Measurements from ENCODE around the gene P2RY4. TPM values are rescaled to one million over a fixed set of nuclear protein-coding genes. Genes with fewer than 3 reads are reported as not detected.
"Not testable (repeated sequence)": the region's sequence is repeated elsewhere in the genome, so short reads cannot be mapped to it uniquely, and the experiment has no call there.

The P2RY4 gene
- total RNA-seq, 1 donor from 2014 or later: not detected

DNA sequence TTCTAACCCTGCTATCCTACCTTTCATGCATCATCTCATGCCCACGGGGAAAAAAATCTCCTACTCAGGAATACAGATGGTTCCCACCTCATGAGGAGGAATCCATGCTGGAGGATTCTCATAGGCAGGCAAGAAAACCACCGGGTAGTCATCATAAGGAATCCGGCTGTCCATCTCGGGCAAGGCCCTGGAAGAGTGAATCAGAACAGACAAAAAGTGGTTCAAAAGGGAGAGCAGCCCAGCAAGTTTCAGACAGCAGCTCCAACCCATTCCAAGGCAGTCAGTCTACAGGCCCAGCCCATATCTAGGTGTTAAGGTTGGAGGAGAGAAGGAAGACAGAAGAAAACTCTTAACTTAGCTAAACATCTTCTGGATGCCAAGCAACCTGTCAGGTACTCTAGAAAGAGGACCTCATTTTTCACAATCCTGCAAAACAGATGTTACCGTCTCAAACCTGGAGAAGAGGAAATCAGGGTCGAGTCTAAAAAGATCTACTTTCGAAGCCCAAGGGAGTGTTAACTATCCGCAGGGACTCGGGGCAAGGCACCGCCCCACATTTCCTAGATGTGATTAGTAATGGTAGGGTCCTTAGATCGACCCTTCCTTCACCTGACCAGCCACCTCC lies 29.3 kb upstream of the P2RY4 start:
- TF ChIP-seq, protein P1, sequence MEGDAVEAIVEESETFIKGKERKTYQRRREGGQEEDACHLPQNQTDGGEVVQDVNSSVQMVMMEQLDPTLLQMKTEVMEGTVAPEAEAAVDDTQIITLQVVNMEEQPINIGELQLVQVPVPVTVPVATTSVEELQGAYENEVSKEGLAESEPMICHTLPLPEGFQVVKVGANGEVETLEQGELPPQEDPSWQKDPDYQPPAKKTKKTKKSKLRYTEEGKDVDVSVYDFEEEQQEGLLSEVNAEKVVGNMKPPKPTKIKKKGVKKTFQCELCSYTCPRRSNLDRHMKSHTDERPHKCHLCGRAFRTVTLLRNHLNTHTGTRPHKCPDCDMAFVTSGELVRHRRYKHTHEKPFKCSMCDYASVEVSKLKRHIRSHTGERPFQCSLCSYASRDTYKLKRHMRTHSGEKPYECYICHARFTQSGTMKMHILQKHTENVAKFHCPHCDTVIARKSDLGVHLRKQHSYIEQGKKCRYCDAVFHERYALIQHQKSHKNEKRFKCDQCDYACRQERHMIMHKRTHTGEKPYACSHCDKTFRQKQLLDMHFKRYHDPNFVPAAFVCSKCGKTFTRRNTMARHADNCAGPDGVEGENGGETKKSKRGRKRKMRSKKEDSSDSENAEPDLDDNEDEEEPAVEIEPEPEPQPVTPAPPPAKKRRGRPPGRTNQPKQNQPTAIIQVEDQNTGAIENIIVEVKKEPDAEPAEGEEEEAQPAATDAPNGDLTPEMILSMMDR (IDR thresholded peaks at IDR 0.05; ENCODE audit: insufficient read depth, low read length, poor library complexity, severe bottlenecking): no peak
- DNase-seq (ENCODE audit: low read depth): no peak
- Histone ChIP-seq H3K27me3 (ENCODE audit: control insufficient read depth, insufficient read depth, low read length) (no peaks in the 10 kb centered on the region), H3K4me3 (ENCODE audit: low read depth, low read length) (peak overlapping the region; percentile 83), H3K36me3 (ENCODE audit: control insufficient read depth, insufficient read depth, low read length) (no peaks in the 10 kb centered on the region)

DNA sequence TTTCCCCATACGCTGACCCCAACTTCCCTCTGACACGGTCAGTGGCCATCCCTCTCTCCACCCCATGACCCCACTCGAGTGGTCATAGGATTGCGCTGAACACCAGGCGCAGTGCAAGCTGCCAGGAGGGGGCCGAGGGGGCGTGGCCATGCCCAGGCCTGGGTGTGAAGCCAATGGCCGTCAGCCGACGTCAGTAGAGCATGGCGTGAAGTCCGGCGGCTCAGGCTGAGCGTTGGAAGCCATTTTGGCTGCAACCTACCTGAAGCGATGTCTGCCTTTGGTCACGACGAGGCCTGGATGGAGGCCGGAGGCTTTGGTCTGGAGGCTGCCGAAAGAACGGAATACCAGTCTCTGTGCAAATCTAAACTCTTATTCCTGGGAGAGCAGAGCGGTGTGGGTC lies 21.9 kb upstream of the P2RY4 start, which contains the start of gene RAB41:
Gene RAB41, plus strand, starts transcription at position 222 of the 400 bp plus-strand sequence. Its CDS starts 46 bp downstream, at position 268.
- TF ChIP-seq, protein P1 (IDR thresholded peaks at IDR 0.05; ENCODE audit: insufficient read depth, low read length, poor library complexity, severe bottlenecking): no peak
- Histone ChIP-seq H3K36me3 (ENCODE audit: control insufficient read depth, insufficient read depth, low read length) (no peaks in the 10 kb centered on the region), H3K27me3 (ENCODE audit: control insufficient read depth, insufficient read depth, low read length) (no peaks in the 10 kb centered on the region), H3K4me3 (ENCODE audit: low read depth, low read length) (no peak within 1 kb of the TSS)
- DNase-seq (ENCODE audit: low read depth): no peak

DNA sequence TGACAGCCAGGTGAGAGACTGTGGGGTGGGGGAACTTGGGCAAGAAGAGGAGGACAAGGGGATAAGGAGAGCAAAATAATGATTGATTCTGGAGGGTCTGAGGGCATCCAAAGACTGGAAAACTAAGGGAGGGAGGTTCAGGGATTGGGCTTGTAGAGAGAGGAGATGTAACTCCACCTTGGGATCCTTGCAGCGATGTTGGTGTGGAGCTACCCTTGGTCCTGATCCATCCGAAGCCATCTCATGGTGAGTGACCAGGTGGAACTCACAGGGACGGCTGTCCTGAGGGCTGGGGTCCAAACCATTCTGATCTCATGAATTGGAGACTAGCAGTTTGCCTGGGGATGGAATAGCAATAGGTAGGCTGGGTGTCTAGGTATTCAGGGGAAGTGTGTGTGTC lies 20.6 kb upstream of the P2RY4 start:
- H3K4me3 ChIP-seq (ENCODE audit: low read depth, low read length): no peak overlapping the region
- DNase-seq (ENCODE audit: low read depth): no peak
- TF ChIP-seq, protein P1 (IDR thresholded peaks at IDR 0.05; ENCODE audit: insufficient read depth, low read length, poor library complexity, severe bottlenecking): no peak
- no peaks in the 10 kb centered on the region for H3K27me3 ChIP-seq (ENCODE audit: control insufficient read depth, insufficient read depth, low read length)
- H3K36me3 ChIP-seq (ENCODE audit: control insufficient read depth, insufficient read depth, low read length): no peaks in the 10 kb centered on the region

DNA sequence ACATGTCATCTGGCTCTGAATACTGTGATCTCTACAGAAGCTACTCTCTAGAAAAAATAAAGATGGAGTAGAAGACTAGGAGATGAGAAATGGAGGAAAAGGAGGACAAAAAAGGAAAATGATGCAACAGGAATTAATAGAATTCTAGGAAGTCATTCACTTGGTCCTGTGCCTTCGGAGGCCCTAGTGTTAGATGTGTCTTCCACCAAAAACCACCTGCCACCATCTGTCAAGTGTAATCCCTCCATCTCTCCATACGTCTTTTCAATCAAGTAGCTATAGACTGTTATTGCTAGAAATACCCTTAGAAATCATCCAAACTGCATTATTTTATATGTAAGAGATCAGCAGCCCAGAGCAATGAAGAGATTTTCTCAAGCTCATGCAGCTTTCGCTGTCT lies 19.1 kb upstream of the P2RY4 start:
- no peaks in the 10 kb centered on the region for H3K36me3 ChIP-seq (ENCODE audit: control insufficient read depth, insufficient read depth, low read length)
- no peak for DNase-seq (ENCODE audit: low read depth)

DNA sequence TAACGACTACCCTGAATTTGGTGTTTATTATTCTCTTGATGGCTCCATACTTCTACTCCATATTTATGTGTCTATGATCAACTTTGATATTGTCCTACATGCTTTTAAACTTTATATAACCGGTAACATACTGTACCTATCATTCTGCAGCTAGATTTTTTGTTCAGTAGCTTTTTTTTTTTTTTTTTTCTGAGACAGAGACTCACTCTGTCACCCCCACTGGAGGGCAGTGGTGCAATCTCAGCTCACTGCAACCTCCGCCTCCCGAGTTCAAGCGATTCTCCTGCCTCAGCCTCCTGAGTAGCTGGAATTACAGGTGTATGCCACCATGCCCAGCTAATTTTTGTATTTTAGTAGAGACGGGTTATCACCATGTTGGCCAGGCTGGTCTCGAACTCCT lies 14.0 kb upstream of the P2RY4 start:
- DNase-seq (ENCODE audit: low read depth); H3K36me3 ChIP-seq (ENCODE audit: control insufficient read depth, insufficient read depth, low read length); H3K27me3 ChIP-seq (ENCODE audit: control insufficient read depth, insufficient read depth, low read length); H3K4me3 ChIP-seq (ENCODE audit: low read depth, low read length): not testable (repeated sequence)

More for the DNA sequence above, 19.1 kb upstream of the P2RY4 start:
- Histone ChIP-seq H3K4me3 (ENCODE audit: low read depth, low read length) (no peak overlapping the region), H3K27me3 (ENCODE audit: control insufficient read depth, insufficient read depth, low read length) (no peaks in the 10 kb centered on the region)
- TF ChIP-seq, protein P1 (IDR thresholded peaks at IDR 0.05; ENCODE audit: insufficient read depth, low read length, poor library complexity, severe bottlenecking): no peak

DNA sequence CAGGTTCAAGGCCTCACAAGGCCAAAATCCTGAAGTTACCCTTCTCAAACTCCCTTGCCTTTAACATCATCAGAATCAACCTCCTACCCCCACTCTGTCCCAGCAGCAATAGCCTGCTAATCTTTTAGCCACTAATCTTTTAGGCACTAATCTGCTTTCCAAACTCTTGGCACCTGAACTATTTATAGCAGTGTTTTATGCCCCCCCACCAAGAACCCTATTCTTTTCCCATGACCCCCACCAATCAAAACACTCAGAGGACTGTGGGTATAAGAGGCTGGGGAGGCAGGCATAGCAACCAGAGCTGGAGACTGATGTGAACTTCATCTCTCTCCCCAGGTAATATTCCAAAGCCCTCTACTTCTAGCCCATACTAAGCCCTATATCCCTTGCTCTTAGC lies 8.0 kb upstream of the P2RY4 start, which contains the start of gene ARR3:
Gene ARR3, plus strand, starts transcription at position 301 of the 400 bp plus-strand sequence. CDS start 1,052 bp downstream, outside the sequence.
- DNase-seq (ENCODE audit: low read depth): no peak
- no peaks in the 10 kb centered on the region for H3K27me3 ChIP-seq (ENCODE audit: control insufficient read depth, insufficient read depth, low read length)
- TF ChIP-seq, protein P1 (IDR thresholded peaks at IDR 0.05; ENCODE audit: insufficient read depth, low read length, poor library complexity, severe bottlenecking): no peak
- no peaks in the 10 kb centered on the region for H3K36me3 ChIP-seq (ENCODE audit: control insufficient read depth, insufficient read depth, low read length)
- no peak within 1 kb of the TSS for H3K4me3 ChIP-seq (ENCODE audit: low read depth, low read length)
